ENCODE measurements around the gene C4orf54. TPM values are rescaled to one million over a fixed set of nuclear protein-coding genes. Genes with fewer than 3 reads are reported as not detected.

Gene C4orf54
- polyA plus RNA-seq, 1 donor from 2014 or later, result not detected

DNA sequence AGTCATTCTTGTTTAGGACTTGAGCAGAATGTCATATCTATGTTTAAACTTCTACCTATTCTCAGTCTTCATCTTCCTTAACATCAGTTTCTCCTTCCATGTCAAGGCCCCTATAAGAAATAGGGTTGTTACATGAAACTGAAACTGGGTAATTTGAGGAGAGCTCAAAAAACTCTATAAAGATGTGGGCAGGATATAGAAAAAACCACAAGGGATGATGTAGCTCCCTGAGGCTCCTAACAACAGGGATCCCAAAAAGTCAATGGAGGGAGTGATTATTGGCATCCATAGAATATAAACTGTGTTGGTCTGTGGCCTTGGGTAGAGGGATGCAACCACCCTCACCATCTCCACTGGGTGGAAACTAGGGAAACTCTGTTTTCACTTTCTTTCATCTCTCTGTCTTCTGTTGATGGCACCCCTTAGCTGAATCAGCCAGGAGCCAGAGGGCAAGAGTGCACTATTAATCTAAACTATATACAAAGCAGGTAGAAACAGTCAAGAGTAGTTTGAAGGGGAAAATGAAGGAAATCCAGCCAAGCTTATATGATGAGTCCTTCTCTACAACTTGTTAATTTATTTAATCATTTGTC is 27.6 kb downstream of the C4orf54 start:
- H3K27ac ChIP-seq (ENCODE audit: low read length), result no peak overlapping the region
- H3K9ac ChIP-seq (ENCODE audit: low read length), result no peak overlapping the region
- TF ChIP-seq, protein P1, sequence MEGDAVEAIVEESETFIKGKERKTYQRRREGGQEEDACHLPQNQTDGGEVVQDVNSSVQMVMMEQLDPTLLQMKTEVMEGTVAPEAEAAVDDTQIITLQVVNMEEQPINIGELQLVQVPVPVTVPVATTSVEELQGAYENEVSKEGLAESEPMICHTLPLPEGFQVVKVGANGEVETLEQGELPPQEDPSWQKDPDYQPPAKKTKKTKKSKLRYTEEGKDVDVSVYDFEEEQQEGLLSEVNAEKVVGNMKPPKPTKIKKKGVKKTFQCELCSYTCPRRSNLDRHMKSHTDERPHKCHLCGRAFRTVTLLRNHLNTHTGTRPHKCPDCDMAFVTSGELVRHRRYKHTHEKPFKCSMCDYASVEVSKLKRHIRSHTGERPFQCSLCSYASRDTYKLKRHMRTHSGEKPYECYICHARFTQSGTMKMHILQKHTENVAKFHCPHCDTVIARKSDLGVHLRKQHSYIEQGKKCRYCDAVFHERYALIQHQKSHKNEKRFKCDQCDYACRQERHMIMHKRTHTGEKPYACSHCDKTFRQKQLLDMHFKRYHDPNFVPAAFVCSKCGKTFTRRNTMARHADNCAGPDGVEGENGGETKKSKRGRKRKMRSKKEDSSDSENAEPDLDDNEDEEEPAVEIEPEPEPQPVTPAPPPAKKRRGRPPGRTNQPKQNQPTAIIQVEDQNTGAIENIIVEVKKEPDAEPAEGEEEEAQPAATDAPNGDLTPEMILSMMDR (IDR thresholded peaks at IDR 0.05; ENCODE audit: poor library complexity, severe bottlenecking), result no peak
- no peak for TF ChIP-seq EZH2 (IDR thresholded peaks at IDR 0.05; ENCODE audit: borderline replicate concordance, insufficient read depth, low read length, poor library complexity, severe bottlenecking)
- no peak for TF ChIP-seq SMC3 (conservative IDR thresholded peaks at IDR 0.05; ENCODE audit: poor library complexity)
- TF ChIP-seq, protein P2, sequence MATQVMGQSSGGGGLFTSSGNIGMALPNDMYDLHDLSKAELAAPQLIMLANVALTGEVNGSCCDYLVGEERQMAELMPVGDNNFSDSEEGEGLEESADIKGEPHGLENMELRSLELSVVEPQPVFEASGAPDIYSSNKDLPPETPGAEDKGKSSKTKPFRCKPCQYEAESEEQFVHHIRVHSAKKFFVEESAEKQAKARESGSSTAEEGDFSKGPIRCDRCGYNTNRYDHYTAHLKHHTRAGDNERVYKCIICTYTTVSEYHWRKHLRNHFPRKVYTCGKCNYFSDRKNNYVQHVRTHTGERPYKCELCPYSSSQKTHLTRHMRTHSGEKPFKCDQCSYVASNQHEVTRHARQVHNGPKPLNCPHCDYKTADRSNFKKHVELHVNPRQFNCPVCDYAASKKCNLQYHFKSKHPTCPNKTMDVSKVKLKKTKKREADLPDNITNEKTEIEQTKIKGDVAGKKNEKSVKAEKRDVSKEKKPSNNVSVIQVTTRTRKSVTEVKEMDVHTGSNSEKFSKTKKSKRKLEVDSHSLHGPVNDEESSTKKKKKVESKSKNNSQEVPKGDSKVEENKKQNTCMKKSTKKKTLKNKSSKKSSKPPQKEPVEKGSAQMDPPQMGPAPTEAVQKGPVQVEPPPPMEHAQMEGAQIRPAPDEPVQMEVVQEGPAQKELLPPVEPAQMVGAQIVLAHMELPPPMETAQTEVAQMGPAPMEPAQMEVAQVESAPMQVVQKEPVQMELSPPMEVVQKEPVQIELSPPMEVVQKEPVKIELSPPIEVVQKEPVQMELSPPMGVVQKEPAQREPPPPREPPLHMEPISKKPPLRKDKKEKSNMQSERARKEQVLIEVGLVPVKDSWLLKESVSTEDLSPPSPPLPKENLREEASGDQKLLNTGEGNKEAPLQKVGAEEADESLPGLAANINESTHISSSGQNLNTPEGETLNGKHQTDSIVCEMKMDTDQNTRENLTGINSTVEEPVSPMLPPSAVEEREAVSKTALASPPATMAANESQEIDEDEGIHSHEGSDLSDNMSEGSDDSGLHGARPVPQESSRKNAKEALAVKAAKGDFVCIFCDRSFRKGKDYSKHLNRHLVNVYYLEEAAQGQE (IDR thresholded peaks at IDR 0.05; ENCODE audit: borderline replicate concordance), result no peak
- no peak for TF ChIP-seq POLR2AphosphoS5 (IDR thresholded peaks at IDR 0.05)
- no peak for TF ChIP-seq RAD21 (conservative IDR thresholded peaks at IDR 0.05)
- TF ChIP-seq EP300 (conservative IDR thresholded peaks at IDR 0.05; ENCODE audit: poor library complexity, severe bottlenecking), result no peak
- no peak for TF ChIP-seq TAF1 (IDR thresholded peaks at IDR 0.05; ENCODE audit: low read depth)
- TF ChIP-seq MXI1 (conservative IDR thresholded peaks at IDR 0.05; ENCODE audit: poor library complexity, severe bottlenecking), result no peak
- no peak overlapping the region for H3K4me3 ChIP-seq (ENCODE audit: low read length)
- H3K9me2 ChIP-seq (ENCODE audit: insufficient read depth, low read length), result no peaks in the 10 kb centered on the region
- no peaks in the 10 kb centered on the region for H3K9me3 ChIP-seq (ENCODE audit: low read length)
- no peaks in the 10 kb centered on the region for H3F3A ChIP-seq (ENCODE audit: insufficient read depth, low read length, poor library complexity, severe bottlenecking)
- no peaks in the 10 kb centered on the region for H3K27me3 ChIP-seq (ENCODE audit: insufficient read depth, low read depth, low read length)
- H3K36me3 ChIP-seq (ENCODE audit: insufficient read depth, low read length), result no peaks in the 10 kb centered on the region
- no peak overlapping the region for H3K4me2 ChIP-seq (ENCODE audit: low read length)
- no peaks in the 10 kb centered on the region for H3K79me2 ChIP-seq (replicated peaks; ENCODE audit: insufficient read depth, low read length)
- H4K20me1 ChIP-seq (ENCODE audit: insufficient read depth), result no peaks in the 10 kb centered on the region
- H2AFZ ChIP-seq (ENCODE audit: low read depth, low read length), result no peak overlapping the region

DNA sequence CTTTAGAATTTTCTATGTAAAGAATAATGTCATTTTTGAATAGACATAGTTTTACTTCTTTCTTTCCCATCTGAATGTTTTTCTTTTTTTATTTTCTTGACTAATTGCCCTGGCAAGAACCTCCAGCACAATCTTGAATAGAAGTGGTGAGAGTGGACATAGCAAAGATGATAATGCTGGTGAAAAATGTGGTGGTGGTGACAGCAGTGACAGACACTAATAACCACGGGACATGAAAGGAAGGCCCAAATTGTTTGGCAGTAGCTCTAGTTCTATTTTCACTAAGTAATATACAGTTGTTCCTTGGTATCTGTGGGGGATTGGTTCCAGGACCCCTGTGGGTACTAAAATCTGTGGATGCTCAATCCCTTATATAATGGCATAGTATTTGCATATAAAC is 29.6 kb downstream of the C4orf54 start:
- Histone ChIP-seq H3K9me2 (ENCODE audit: insufficient read depth, low read length) (no peaks in the 10 kb centered on the region), H3F3A (ENCODE audit: insufficient read depth, low read length, poor library complexity, severe bottlenecking) (no peaks in the 10 kb centered on the region), H3K79me2 (replicated peaks; ENCODE audit: insufficient read depth, low read length) (no peaks in the 10 kb centered on the region), H3K9ac (ENCODE audit: low read length) (no peak overlapping the region), H4K20me1 (ENCODE audit: insufficient read depth) (no peaks in the 10 kb centered on the region), H3K27me3 (ENCODE audit: insufficient read depth, low read depth, low read length) (no peaks in the 10 kb centered on the region), H3K27ac (ENCODE audit: low read length) (no peak overlapping the region), H3K36me3 (ENCODE audit: insufficient read depth, low read length) (no peaks in the 10 kb centered on the region), H3K9me3 (ENCODE audit: low read length) (no peaks in the 10 kb centered on the region), H3K4me3 (ENCODE audit: low read length) (no peak overlapping the region), H3K4me2 (ENCODE audit: low read length) (no peak overlapping the region), H2AFZ (ENCODE audit: low read depth, low read length) (no peak overlapping the region)
- no peak for TF ChIP-seq POLR2AphosphoS5 (IDR thresholded peaks at IDR 0.05)
- TF ChIP-seq, protein P2 (IDR thresholded peaks at IDR 0.05; ENCODE audit: borderline replicate concordance), result no peak
- no peak for TF ChIP-seq RAD21 (conservative IDR thresholded peaks at IDR 0.05)
- no peak for TF ChIP-seq TAF1 (IDR thresholded peaks at IDR 0.05; ENCODE audit: low read depth)
- no peak for TF ChIP-seq MXI1 (conservative IDR thresholded peaks at IDR 0.05; ENCODE audit: poor library complexity, severe bottlenecking)
- TF ChIP-seq EP300 (conservative IDR thresholded peaks at IDR 0.05; ENCODE audit: poor library complexity, severe bottlenecking), result no peak
- no peak for TF ChIP-seq EZH2 (IDR thresholded peaks at IDR 0.05; ENCODE audit: borderline replicate concordance, insufficient read depth, low read length, poor library complexity, severe bottlenecking)
- TF ChIP-seq SMC3 (conservative IDR thresholded peaks at IDR 0.05; ENCODE audit: poor library complexity), result no peak
- TF ChIP-seq, protein P1 (IDR thresholded peaks at IDR 0.05; ENCODE audit: poor library complexity, severe bottlenecking), result no peak
